ENCODE results near the gene DYNC1LI2.

DYNC1LI2 gene

DNA sequence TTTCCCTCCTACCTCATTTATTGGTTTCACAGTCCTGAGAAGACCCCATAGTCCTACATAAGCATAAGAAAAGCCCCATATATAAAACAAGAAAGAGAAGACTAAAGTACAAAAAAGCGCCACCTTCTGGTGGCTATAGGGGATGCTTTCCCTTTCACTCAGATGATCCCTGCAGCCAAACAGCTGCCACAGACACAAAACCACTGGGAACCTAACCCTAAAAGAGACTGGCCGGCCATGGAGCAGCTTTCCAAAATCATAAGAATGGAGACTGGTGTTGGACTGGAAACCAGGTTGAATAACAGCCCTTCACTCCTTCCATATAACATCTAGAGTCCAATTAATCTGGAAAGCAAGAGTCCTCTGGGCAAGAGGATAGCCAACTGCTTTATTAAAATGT lies 11.4 kb downstream of the DYNC1LI2 start:
- no peak for DNase-seq (ENCODE audit: low spot score)

DNA sequence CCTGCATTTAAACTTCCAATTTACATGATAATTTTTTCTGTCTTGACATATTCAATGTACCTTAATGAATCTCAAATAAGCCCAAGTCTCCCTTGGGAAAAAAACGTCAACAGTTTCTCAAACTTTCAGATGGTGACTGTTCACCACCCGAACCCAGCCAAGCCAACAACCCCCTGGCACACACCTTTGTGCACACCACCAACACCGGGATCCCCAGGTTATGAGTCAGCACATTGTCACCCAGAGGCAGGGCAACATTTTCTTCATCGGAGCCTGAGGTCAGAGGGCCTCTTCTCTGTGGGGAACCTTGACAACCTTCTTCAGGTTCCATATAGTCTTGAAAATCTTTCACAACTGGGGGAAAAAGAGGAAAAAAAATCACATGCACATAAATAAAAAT lies 15.5 kb downstream of the DYNC1LI2 start:
- no peak for DNase-seq (ENCODE audit: low spot score)

DNA sequence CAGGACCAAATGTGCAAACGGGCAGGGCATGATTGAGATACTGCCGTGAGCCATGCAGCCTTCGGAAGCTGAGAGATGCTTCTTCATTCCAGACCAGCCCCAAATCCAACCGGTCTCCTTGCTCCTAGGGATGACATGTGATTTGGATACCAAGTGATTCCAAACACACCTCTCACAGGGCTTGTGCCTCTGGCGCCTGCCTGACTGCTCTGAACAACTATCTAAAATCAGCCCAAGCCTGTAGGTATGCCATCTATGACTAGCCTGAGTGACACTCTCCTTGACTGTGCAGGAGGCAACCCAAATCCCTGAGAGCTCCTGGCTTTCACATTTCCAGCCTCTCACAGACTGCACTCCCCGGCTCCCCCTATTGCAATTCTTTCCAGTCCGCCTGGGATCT lies 20.3 kb downstream of the DYNC1LI2 start:
- no peak for DNase-seq (ENCODE audit: low spot score)

DNA sequence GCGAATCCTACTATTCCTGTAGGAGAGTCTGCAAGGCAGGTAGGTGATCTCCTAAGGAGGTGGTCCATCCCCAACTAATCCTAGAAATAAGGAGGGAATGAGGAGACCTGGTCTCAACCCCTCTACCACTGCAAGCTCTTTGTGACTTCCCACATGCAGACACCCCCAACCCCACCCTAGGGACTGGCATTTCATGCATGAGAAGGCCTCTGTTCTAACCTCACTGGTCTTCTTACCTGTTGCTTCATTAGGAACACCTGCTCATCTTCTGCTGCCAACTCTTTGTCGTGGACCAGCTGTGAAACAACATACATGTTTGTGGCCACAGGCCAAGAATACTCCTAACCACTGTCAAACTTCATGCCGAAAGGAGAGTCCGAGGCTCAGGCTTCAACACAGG lies 22.6 kb downstream of the DYNC1LI2 start:
- no peak for DNase-seq (ENCODE audit: low spot score)

DNA sequence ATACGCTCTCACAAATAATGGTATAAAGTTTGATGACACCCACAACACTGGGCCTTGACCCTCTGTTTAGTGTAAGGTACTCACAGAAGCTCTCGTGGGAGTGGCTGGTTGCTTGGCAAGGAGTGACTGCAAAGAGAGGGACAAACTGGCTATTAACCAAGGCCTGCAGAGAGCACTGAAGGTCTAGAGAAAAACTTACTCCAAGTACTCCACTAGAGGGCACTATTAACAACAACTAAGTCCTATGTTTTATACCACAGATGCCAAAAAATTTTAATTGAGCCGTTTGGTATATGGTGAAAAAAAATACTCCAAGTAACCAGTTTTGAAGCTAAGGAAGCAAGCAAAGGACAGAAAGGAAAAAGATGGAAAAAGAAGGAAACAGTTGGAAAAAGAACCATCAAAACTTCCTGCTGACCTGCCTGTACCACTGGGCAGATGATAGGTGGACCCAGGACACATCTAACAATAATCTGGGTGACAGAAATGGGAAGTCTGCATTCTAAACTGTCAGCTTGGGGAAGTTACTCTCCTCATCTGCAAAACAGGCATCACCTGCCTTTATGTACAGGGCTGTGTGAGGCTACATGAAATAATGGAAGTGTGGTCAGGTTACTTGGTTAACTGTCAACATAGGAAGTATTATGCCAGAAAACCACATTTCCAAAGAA lies 23.2 kb downstream of the DYNC1LI2 start:
- DNase-seq (ENCODE audit: low spot score) = peak; percentile 60

DNA sequence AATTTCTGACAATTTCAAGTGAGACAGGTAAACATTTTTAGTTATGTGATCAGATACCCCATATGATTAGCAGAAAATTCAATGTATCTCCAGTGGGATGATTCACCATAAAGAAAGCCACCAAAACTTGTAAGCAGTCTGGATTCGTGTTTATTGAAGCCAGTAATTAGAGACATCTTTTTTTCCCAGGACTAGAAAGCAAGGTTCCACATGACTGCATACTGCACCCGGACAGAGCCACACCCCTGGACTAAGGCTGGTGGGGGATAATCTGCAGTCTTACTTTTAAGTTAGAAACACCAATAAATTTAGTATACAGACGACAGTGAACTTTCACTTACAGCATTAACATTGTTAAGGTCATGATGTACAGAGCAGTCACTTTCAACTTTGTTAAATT lies 30.6 kb downstream of the DYNC1LI2 start:
- DNase-seq (ENCODE audit: low spot score) = no peak

DNA sequence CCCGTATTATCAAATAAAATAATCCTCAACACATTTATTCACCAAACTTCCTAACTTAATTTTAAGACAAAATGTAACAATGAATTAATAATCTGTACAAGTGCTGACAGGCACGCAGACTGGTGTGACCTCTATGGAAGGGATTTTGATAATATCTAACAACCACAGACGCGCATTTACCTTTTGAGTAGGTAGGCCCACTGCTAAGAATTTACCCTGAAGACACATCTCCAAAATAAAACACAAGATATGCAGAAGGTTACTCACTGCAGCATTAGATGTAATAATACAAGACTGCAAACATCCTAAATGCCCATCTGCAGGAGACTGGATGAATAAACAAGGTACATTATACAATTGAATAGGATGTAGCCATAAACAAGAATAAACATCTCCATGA lies 32.2 kb downstream of the DYNC1LI2 start:
- DNase-seq (ENCODE audit: low spot score) = no peak

DNA sequence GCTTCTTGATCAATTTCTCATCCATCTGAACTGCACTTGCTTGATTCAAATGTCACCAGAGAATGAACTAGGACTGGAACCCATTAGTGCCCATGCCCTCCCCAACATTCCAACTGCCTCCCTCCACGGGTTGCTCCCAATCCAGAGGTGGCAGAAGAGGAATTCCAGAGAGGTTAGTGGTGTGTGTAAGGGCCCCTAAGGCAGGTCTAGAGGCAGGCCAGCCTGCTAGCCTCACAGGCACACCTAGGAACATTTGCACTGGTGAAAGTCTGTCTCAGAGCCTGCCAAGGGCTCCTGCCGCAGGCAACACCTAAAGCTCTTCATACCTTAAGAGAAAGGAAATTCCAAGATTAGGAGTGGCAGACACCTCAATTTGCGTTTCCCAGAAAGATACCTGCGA lies 33.6 kb downstream of the DYNC1LI2 start:
- no peak for DNase-seq (ENCODE audit: low spot score)

DNA sequence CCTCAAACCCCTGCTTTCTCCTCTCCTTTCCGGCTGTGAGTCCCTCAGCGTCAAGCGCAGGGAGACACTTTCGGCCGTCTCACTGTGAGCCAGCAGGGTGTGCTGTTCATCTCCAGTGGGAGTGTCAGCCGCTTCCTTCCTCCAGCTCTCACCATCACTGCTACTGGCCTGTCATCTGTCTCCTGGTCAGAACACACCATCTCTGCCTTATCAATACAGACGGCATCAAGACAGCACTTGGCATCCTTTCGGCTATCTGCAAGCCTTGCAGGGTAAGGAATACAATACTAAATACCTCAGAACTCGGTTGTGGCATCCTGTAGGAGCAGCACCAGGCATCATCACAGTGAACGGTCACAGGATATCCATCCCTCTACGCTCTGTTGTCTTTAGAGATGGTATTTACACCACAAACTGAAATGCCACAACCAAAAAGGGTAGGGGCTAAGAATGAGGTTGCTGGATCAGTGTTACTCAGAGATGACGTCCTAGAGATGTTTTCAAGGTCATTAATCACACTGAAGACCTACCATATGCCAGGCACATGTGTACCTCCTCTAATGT lies 34.2 kb downstream of the DYNC1LI2 start:
- DNase-seq (ENCODE audit: low spot score) = no peak

DNA sequence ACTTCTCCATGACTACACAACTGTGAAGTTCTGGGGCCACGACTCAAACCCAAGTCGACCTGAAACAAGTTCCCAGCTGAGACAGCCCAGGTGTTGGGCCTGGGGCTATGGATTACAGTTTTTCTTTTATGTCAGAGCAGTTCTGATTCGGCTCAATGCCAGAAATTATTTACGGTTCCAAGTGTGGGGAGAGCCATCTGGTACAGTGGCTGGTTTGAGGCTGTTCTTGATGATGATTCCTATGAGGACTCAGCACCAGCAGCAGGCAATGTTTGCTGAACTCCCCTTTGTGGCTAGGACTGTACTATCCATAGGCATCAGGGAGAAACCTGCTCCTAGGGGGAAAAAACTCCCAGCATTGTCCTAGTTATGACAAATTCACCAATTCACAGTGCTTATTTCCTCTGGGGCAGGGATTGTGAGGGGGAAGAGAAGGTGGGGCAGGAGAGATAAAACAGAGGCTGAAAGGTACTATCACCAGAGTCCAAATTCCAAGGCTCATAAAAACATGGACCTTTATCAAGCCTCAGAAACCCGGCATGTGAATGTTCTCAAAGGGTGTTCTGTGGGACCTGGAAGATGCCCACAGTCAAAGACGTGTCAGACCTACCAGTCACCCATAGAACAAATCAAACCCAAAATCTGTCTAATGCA lies 36.6 kb downstream of the DYNC1LI2 start:
- DNase-seq (ENCODE audit: low spot score) = peak; percentile 38

DNA sequence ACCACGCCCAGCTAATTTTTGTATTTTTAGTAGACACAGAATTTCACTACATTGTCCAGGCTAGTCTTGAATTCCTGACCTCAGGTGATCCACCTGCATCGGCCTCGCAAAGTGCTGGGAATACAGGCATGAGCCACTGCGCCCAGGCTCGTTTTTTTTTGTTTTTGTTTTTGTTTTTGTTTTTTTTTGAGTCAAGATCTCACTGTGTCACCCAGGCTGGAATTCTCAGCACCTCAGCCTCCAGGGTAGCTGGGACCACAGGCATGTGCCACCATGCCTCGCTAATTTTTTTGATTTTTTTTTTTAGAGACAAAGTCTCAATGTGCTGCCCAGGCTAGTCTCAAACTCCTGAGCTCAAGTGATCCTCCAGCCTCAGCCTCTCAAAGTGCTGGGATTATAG lies 37.3 kb downstream of the DYNC1LI2 start:
- DNase-seq (ENCODE audit: low spot score) = no peak

DNA sequence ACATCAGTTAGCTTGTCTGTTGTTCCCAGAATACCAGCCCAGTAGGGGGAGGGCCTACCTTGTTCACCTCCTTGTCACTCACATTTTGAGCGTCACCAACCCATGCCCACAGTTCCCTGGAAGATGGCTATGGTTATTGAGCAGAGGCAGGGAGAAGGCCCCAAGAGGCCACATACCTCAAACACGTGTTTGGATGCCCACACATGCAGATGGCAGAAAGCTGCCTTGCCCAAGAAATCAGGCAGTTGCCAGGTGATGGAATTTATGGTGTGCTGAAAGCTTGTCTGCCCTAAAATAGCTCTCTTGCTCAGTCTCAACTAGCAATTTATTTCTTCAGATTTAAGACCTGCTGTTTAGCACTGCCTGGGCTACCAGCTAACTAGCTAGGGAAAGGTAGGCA lies 38.3 kb downstream of the DYNC1LI2 start:
- no peak for DNase-seq (ENCODE audit: low spot score)

DNA sequence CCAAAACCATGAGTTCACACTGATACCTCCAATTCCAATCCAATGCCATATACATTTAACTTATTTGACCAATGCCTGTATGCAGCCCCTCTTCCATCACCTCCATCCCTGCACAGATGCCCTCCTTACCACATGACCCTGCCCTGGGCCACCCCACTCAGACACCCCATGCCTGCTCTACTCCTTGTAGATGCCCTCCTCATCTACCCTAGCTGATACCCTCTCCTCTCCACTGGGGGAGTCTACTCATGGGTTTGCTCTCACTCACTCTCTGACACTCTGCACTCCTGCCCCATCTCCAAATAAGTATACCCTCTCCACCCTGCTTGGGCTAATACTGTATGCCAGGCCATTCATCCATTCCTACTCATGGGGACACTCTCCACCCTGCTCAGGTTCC lies 38.9 kb downstream of the DYNC1LI2 start:
- no peak for DNase-seq (ENCODE audit: low spot score)

DNA sequence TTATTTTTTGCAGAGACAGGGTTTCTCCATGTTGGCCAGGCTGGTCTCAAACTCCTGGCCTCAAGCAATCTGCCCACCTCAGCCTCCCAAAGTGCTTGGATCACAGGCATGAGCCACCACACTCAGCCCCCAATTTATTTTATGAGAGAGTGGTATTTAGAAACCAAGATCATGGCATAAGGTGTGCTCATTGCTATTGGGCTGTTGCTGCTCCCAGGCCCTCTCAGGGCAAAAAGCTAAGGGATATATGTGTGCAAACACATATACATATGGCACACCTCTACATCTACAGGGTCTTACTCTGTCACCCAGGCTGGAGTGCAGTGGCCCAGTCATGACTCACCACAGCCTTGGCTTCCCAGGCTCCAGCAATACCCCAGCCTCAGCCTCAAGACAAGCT lies 39.8 kb downstream of the DYNC1LI2 start:
- no peak for DNase-seq (ENCODE audit: low spot score)

DNA sequence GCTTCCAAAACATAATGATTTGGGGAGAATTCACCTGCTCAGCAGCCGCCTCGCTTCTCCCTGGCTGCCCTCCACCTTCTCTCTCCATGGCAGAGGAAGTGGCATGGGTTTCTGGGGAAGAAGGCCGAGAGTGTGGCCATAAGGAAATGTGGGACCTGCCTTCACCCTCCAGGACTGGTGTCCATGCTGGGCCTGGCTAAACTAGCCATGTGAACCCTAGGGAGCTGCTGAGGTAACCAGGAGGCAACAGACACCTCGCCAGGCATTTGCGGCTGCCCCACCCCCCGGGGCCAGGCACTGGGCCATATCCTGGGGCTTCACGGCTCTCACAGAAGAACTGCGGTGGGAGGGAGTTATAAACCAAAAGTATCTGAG lies 44.9 kb downstream of the DYNC1LI2 start:
- DNase-seq (ENCODE audit: low spot score) = no peak

DNA sequence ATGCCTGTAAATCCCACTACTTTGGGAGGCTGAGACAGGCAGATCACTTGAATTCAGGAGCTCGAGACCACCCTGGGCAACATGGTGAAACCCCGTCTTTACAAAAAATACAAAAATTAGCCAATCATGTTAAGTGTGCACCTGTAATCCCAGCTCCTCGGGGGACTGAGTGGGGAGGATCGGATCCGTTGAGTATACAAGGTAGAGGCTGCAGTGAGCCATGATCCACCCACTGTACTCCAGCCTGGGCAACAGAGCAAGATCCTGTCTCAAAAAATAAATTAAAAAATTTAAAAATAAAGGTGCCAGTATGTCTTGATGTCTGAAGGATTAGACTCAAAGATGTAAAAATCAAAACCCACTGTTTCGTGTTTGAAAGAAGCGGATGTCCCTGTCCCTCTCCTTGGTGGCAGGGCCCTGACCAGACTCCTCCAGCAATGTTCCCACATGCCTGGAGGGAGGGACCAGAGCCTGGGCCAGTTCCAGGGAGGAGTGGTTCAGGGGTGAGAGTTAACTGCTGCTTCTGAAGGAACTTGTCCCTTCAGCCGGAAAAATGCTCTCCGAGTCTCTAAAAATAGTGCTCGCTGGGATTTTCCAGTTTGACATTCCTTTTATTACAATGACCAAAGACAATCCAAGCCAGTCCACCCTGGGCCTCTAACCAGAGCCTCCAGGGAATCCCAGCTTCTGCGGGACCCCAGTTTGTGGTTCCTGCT lies 45.5 kb downstream of the DYNC1LI2 start:
- DNase-seq (ENCODE audit: low spot score) = no peak

DNA sequence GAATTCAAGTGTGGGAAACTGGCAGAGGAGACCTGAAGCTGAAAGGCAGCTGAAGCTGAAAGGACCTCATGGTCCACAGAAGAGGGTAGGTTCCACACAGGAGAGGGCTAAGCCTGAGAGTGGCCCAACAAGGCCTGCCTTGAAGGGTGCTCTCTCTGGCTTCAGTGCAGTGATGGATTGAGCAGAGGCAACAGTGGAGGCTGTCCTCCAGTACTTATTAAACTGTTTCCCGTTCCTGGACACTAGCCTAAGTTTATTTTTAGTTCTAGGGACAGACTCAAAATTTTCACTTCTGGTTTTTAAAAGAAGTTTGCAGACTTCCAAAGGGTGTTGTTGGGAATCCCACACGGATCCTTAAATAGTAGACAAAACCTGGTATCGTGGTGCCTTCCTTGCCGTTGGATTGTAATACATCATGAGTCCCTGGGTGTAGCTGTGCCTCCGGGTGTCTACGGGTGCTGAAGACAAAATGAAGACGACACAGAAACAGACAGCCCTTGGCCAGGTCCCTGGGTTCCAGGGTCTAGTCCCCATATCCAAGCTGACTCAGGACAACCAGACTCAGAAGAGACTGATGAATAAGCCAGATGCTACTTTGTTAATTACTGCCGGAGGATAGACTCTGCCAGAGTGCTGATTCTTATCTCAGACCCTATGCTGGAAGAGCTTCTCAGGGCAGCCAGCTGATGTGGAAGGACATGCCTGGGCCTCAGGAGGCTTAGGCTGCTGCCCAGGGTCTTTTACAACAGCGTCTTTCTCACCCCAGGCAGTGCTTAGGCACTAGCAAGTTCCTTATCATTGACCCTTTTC lies 47.8 kb downstream of the DYNC1LI2 start:
- no peak for DNase-seq (ENCODE audit: low spot score)

DNA sequence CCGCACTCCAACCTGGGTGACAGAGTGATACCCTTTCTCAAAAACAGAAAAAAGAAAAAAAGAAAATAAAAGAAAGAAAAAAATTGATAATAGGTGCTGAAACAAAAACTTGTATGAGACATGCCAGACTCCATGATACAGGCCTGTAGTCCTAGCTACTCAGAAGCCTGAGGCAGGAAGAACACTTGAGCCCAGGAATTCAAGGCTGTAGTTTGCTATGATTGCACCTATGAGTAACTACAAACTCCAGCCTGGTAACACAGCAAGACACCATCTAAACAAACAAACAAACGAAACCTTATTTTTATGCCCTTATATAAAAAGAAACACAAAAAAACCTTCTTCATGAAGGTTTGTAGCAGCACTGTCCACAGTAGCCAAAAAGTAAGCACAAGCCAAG lies 49.9 kb downstream of the DYNC1LI2 start:
- no peak for DNase-seq (ENCODE audit: low spot score)

DNA sequence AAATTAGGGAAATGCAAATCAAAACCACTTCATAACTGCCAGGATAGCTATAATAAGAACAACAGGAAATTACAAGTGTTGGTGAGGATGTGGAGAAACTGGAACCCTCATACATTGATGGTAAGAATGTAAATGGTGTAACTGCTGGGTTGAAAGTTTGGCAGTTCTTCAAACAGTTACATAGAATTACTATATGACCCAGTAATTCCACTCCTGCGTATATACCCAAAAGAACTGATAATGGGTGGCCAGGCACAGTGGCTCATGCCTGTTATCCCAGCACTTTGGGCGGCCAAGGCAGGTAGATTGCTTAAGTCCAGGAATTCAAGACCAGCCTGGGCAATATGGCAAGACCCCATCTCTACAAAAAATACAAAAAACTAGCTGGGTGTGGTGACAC lies 50.4 kb downstream of the DYNC1LI2 start:
- no peak for DNase-seq (ENCODE audit: low spot score)

DNA sequence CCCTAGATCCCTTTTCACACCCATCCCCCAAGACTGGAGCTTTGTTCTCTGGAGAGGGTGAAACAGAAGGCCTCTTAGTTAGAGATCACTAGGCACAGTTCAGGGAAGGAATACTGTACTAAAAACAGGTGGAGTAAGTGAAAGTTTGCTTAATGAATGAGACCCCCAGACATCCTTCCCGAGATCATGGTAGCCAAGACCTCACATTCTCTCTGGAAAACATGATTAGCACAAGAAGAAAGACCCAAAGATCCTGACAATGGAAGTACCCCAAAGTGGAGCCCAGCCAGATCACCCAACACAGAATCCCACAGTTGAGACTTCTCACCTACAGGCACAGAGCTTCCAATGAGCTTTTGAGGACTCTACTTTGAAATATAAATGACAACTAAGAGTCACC lies 51.5 kb downstream of the DYNC1LI2 start:
- no peak for DNase-seq (ENCODE audit: low spot score)

DNA sequence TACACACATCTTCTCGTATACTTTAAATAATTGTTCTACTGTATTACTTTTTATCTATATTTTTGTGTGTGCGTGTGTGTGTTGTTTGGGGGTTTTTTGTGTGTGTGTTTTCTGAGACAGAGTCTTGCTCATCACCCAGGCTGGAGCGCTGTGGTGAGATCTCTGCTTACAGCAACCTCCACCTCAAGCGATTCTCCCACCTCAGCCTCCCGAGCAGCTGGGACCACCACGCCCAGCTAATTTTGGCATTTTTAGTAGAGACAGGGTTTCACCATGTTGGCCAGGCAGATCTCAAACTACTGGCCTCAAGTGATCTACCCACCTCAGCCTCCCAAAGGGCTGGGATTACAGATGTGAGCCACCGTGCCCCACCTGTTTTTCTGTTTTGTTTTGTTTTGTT lies 53.4 kb downstream of the DYNC1LI2 start:
- DNase-seq (ENCODE audit: low spot score) = no peak

Measured in LoVo (cell line).